Measurements from ENCODE around the gene TCOF1.

TCOF1 gene

GRCh38 chr5:150434464-150434863 is 77.0 kb downstream of the TCOF1 start:
- Histone ChIP-seq H3K27me3 (ENCODE audit: insufficient read depth, insufficient read length) (no peaks in the 10 kb centered on the region), H3K36me3 (ENCODE audit: insufficient read depth, insufficient read length, low read length) (no peaks in the 10 kb centered on the region), H3K9me3 (ENCODE audit: insufficient read depth, low read length) (no peaks in the 10 kb centered on the region), H3K4me3 (ENCODE audit: insufficient read length, low read depth) (no peak overlapping the region), H3K9ac (ENCODE audit: insufficient read length, low read depth) (no peak overlapping the region), H3K4me1 (ENCODE audit: insufficient read depth, insufficient read length) (peaks cover 4% of the 10 kb centered on the region)
- no peak for TF ChIP-seq YY1 (IDR thresholded peaks at IDR 0.05; ENCODE audit: insufficient read depth, insufficient read length)
- no peak for DNase-seq (ENCODE audit: low read depth, low spot score)

GRCh38 chr5:150436141-150436680 is 78.7 kb downstream of the TCOF1 start:
- no peaks in the 10 kb centered on the region for H3K9me3 ChIP-seq (ENCODE audit: insufficient read depth, low read length)
- no peaks in the 10 kb centered on the region for H3K27me3 ChIP-seq (ENCODE audit: insufficient read depth, insufficient read length)
- peak; percentile 81 for DNase-seq (ENCODE audit: low read depth, low spot score)
- H3K4me1 ChIP-seq (ENCODE audit: insufficient read depth, insufficient read length), result peaks cover under 1% of the 10 kb centered on the region
- no peak overlapping the region for H3K4me3 ChIP-seq (ENCODE audit: insufficient read length, low read depth)
- no peak overlapping the region for H3K9ac ChIP-seq (ENCODE audit: insufficient read length, low read depth)
- TF ChIP-seq YY1 (IDR thresholded peaks at IDR 0.05; ENCODE audit: insufficient read depth, insufficient read length), result no peak
- TF ChIP-seq SUZ12 (IDR thresholded peaks at IDR 0.05; ENCODE audit: extremely low read depth, insufficient read depth, insufficient read length), result no peak
- TF ChIP-seq ZNF274 (IDR thresholded peaks at IDR 0.05; ENCODE audit: low read depth, low read length), result no peak
- no peaks in the 10 kb centered on the region for H3K36me3 ChIP-seq (ENCODE audit: insufficient read depth, insufficient read length, low read length)

DNA sequence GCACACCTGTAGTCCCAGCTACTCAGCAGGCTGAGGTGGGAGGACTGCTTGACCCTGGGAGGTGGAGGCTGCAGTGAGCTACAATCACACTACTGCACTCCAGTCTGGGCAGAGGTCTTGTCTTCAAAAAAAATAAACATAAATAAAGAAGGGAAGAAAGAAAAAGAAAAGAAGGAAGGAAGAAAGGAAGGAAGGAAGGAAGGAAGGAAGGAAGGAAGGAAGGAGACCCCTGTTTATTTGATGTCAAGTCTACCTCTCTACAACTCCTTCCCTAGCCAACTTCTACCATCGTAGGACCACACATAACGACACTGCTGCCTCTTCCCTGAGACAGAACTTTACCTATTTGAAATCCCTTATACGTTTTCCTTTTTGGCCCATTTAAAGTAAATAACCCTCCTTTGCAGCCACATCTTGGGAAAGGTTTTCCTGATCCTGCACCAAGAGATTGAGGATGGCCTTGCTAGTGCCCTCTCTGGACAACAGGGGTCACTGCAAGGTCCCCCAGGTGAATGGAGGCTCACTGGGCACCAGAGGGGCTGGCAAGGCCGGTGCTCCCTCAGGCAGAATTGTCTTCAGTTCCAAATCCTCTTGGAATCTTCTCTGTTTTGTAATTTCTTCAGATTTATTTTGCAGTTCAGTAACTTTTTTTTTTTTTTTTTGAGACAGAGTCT is 81.5 kb downstream of the TCOF1 start:
- H3K4me1 ChIP-seq (ENCODE audit: insufficient read depth, insufficient read length), result no peaks in the 10 kb centered on the region
- no peaks in the 10 kb centered on the region for H3K9me3 ChIP-seq (ENCODE audit: insufficient read depth, low read length)
- TF ChIP-seq YY1 (IDR thresholded peaks at IDR 0.05; ENCODE audit: insufficient read depth, insufficient read length), result no peak
- no peak for TF ChIP-seq SUZ12 (IDR thresholded peaks at IDR 0.05; ENCODE audit: extremely low read depth, insufficient read depth, insufficient read length)
- no peak for TF ChIP-seq ZNF274 (IDR thresholded peaks at IDR 0.05; ENCODE audit: low read depth, low read length)
- DNase-seq (ENCODE audit: low read depth, low spot score), result no peak
- no peak overlapping the region for H3K9ac ChIP-seq (ENCODE audit: insufficient read length, low read depth)
- no peak overlapping the region for H3K4me3 ChIP-seq (ENCODE audit: insufficient read length, low read depth)
- H3K36me3 ChIP-seq (ENCODE audit: insufficient read depth, insufficient read length, low read length), result peaks cover 9% of the 10 kb centered on the region
- H3K27me3 ChIP-seq (ENCODE audit: insufficient read depth, insufficient read length), result no peaks in the 10 kb centered on the region

DNA sequence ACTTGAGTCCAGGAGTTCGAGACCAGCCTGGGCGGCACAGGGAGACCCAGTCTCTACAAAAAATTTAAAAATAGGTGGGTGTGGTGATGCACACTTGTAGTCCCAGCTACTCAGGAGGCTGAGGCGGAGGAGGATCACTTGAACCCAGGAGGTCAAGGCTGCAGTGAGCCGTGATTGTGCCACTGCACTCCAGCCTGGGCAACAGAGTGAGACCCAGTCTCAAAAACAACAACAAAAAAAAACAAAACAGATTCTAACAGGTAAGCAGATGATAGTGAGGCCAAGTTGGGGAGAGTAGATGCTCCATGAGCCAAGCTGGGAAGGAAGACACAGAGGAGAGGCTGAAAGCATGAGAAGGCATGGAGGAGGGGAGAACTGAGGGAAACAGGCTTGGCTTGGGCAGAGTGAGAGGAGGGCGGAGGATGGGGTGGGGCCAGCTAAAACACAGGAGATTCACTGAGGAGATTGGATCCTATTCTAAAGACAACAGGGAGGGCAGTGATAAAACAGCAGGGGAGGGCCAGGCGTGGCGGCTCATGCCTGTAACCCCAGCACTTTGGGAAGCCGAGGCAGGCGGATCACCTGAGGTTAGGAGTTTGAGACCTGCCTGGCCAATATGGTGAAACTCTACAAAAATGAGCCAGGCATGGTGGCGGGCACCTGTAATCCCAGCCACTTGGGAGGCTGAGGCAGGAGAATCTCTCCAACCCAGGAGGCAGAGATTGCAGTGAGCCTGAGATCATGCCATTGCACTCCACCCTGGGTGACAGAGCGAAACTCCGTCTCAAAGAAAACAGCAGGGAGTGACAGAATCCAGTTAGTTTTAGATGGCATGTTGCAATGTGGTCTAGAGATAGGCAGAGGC is 83.7 kb downstream of the TCOF1 start:
- DNase-seq (ENCODE audit: low read depth, low spot score), result no peak
- Histone ChIP-seq H3K27me3 (ENCODE audit: insufficient read depth, insufficient read length) (no peaks in the 10 kb centered on the region), H3K9me3 (ENCODE audit: insufficient read depth, low read length) (no peaks in the 10 kb centered on the region), H3K4me1 (ENCODE audit: insufficient read depth, insufficient read length) (peaks cover 5% of the 10 kb centered on the region), H3K9ac (ENCODE audit: insufficient read length, low read depth) (no peak overlapping the region), H3K4me3 (ENCODE audit: insufficient read length, low read depth) (no peak overlapping the region), H3K36me3 (ENCODE audit: insufficient read depth, insufficient read length, low read length) (peaks cover 31% of the 10 kb centered on the region)
- no peak for TF ChIP-seq SUZ12 (IDR thresholded peaks at IDR 0.05; ENCODE audit: extremely low read depth, insufficient read depth, insufficient read length)

GRCh38 chr5:150441813-150442698 is 84.6 kb downstream of the TCOF1 start:
- Histone ChIP-seq H3K36me3 (ENCODE audit: insufficient read depth, insufficient read length, low read length) (peaks cover 40% of the 10 kb centered on the region), H3K4me1 (ENCODE audit: insufficient read depth, insufficient read length) (peaks cover 5% of the 10 kb centered on the region), H3K9ac (ENCODE audit: insufficient read length, low read depth) (peak overlapping the region; percentile 42), H3K4me3 (ENCODE audit: insufficient read length, low read depth) (no peak overlapping the region), H3K9me3 (ENCODE audit: insufficient read depth, low read length) (no peaks in the 10 kb centered on the region), H3K27me3 (ENCODE audit: insufficient read depth, insufficient read length) (no peaks in the 10 kb centered on the region)
- DNase-seq (ENCODE audit: low read depth, low spot score), result no peak
- TF ChIP-seq ZNF274 (IDR thresholded peaks at IDR 0.05; ENCODE audit: low read depth, low read length) (no peak), YY1 (IDR thresholded peaks at IDR 0.05; ENCODE audit: insufficient read depth, insufficient read length) (no peak), SUZ12 (IDR thresholded peaks at IDR 0.05; ENCODE audit: extremely low read depth, insufficient read depth, insufficient read length) (no peak)

DNA sequence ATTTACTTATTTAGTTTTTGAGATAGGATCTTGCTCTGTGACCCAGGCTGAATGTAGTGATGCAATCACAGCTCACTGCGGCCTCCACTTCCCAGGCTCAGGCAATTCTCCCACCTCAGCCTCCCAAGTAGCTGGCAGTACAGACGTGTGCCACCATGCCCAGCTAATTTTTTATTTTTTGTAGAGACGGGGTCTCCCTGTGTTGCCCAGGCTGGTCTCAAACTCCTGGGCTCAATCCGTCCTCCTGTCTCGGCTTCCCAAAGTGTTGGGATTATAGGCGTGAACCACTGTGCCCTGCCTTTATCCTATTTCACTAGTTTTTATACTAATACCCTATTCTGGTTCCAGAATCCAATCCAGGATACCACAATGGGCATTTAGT is 85.2 kb downstream of the TCOF1 start:
- no peak overlapping the region for H3K4me3 ChIP-seq (ENCODE audit: insufficient read length, low read depth)
- TF ChIP-seq YY1 (IDR thresholded peaks at IDR 0.05; ENCODE audit: insufficient read depth, insufficient read length), result no peak
- no peak for TF ChIP-seq SUZ12 (IDR thresholded peaks at IDR 0.05; ENCODE audit: extremely low read depth, insufficient read depth, insufficient read length)
- TF ChIP-seq ZNF274 (IDR thresholded peaks at IDR 0.05; ENCODE audit: low read depth, low read length), result no peak
- peaks cover 46% of the 10 kb centered on the region for H3K36me3 ChIP-seq (ENCODE audit: insufficient read depth, insufficient read length, low read length)
- peaks cover 5% of the 10 kb centered on the region for H3K4me1 ChIP-seq (ENCODE audit: insufficient read depth, insufficient read length)
- DNase-seq (ENCODE audit: low read depth, low spot score), result no peak
- no peaks in the 10 kb centered on the region for H3K27me3 ChIP-seq (ENCODE audit: insufficient read depth, insufficient read length)
- no peak overlapping the region for H3K9ac ChIP-seq (ENCODE audit: insufficient read length, low read depth)
- H3K9me3 ChIP-seq (ENCODE audit: insufficient read depth, low read length), result no peaks in the 10 kb centered on the region
